ENCODE data around the gene PLCD1.

PLCD1 gene

DNA sequence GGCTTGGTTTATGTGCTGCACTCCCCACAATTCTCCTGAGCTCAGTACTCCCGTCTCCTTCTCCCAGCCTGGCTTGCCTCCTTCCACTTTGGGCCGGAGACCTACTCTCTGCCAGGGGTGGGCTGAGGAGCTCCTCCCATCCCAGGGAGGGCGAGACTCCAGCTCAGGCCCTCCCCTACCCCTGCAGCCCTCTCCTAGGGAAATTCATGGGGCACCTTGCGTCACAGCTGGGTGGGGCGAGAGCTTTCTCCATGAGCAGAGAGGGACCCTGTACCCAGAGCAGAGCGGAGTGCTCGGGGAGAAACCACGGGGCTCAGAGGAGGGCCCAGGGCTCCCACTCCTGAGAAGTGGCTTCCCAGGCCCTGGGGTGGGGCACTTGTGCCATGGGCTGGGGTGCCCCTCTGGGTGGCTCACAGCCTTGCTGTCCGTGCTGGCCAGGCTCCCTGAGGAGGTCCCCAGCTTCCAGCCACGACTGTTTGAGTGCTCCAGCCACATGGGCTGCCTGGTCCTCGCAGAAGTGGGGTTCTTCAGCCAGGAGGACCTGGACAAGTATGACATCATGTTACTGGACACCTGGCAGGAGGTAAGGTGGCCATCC, 25.5 kb downstream of the PLCD1 start:
- Histone ChIP-seq H3K4me3 (ENCODE audit: low read length) (no peak overlapping the region), H3K9ac (ENCODE audit: low read depth, low read length) (no peak overlapping the region), H3K9me3 (replicated peaks; ENCODE audit: low read length) (no peaks in the 10 kb centered on the region), H3K4me1 (ENCODE audit: control insufficient read depth, insufficient read depth, low read length) (no peaks in the 10 kb centered on the region), H3K4me2 (ENCODE audit: low read length) (no peak overlapping the region), H3K36me3 (ENCODE audit: insufficient read depth, low read length) (peaks cover 32% of the 10 kb centered on the region), H3K27me3 (ENCODE audit: control insufficient read depth, insufficient read depth, low read length) (no peaks in the 10 kb centered on the region)

DNA sequence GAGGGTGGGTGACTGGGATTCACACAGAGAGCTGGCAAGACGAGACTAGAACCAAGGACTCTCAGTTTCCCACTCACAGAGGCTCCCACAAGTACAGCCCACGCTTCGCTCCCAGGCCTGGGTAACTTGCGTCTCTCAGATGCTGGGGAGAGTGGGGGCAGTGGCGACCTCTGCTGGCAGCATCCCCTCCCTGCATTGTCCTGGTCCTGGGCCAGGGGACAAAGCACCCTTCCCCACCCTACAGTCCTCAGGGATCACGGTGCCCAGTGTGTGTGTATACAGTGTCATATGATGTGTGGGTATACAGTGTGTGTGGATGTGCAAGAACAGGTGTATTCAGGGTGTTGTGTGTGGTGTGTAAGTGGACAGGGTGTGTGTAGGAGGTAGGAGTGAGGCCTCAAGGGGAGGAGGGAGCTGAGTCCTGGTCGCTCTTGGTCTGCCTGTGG, 26.0 kb downstream of the PLCD1 start:
- Histone ChIP-seq H3K36me3 (ENCODE audit: insufficient read depth, low read length) (peaks cover 27% of the 10 kb centered on the region), H3K4me2 (ENCODE audit: low read length) (no peak overlapping the region), H3K4me3 (ENCODE audit: low read length) (no peak overlapping the region), H3K27me3 (ENCODE audit: control insufficient read depth, insufficient read depth, low read length) (no peaks in the 10 kb centered on the region), H3K9ac (ENCODE audit: low read depth, low read length) (no peak overlapping the region), H3K4me1 (ENCODE audit: control insufficient read depth, insufficient read depth, low read length) (peaks cover 4% of the 10 kb centered on the region), H3K9me3 (replicated peaks; ENCODE audit: low read length) (no peaks in the 10 kb centered on the region)

DNA sequence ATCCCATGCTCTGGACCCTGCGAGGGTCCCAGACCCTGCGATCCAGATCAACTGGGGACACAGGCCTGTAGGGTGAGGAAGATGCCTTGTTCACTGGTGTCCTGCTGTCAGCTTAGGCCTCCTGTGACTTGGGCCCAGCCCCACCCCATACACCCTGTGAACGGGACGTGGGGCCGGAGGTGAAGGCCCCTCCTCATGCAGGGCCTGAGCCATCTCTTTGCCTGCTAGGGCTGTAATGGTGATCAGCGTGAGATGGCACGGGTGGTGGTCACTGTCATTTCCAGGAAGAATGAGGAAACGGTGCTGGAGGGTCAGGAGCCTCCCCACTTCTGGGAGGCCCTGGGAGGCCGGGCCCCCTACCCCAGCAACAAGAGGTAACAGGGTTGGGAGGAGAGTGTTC, 26.5 kb downstream of the PLCD1 start:
- Histone ChIP-seq H3K4me2 (ENCODE audit: low read length) (no peak overlapping the region), H3K27me3 (ENCODE audit: control insufficient read depth, insufficient read depth, low read length) (no peaks in the 10 kb centered on the region), H3K4me3 (ENCODE audit: low read length) (no peak overlapping the region), H3K9ac (ENCODE audit: low read depth, low read length) (no peak overlapping the region), H3K9me3 (replicated peaks; ENCODE audit: low read length) (no peaks in the 10 kb centered on the region), H3K36me3 (ENCODE audit: insufficient read depth, low read length) (peaks cover 22% of the 10 kb centered on the region), H3K4me1 (ENCODE audit: control insufficient read depth, insufficient read depth, low read length) (peaks cover 7% of the 10 kb centered on the region)

DNA sequence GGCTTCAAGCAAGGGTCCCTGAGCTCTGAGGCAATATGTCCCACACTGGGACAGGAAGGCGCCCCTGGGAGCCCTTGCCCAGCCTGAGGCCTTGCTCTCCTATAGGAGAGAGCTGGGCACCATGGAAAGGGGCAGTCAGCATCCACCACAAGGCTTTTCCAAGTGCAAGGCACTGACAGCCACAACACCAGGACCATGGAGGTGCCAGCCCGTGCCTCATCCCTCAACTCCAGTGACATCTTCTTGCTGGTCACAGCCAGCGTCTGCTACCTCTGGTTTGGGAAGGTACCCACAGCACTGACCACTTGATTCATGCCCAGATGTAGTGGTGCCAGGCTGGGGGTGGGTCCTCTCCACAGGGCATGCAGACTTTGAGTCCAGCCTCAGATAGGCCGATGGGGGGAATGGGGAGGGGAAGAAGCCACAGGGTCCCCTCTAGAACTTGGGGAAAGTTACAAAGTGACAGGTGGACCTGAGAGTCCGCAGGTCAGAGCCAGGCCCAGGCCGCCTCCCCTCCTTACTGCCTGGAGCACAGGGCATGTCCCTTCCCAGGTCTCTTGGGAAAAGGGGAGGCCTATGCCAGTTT, 27.1 kb downstream of the PLCD1 start:
- Histone ChIP-seq H3K36me3 (ENCODE audit: insufficient read depth, low read length) (peaks cover 17% of the 10 kb centered on the region), H3K4me2 (ENCODE audit: low read length) (no peak overlapping the region), H3K9ac (ENCODE audit: low read depth, low read length) (no peak overlapping the region), H3K27me3 (ENCODE audit: control insufficient read depth, insufficient read depth, low read length) (no peaks in the 10 kb centered on the region), H3K4me3 (ENCODE audit: low read length) (no peak overlapping the region), H3K9me3 (replicated peaks; ENCODE audit: low read length) (no peaks in the 10 kb centered on the region), H3K4me1 (ENCODE audit: control insufficient read depth, insufficient read depth, low read length) (peaks cover 7% of the 10 kb centered on the region)

DNA sequence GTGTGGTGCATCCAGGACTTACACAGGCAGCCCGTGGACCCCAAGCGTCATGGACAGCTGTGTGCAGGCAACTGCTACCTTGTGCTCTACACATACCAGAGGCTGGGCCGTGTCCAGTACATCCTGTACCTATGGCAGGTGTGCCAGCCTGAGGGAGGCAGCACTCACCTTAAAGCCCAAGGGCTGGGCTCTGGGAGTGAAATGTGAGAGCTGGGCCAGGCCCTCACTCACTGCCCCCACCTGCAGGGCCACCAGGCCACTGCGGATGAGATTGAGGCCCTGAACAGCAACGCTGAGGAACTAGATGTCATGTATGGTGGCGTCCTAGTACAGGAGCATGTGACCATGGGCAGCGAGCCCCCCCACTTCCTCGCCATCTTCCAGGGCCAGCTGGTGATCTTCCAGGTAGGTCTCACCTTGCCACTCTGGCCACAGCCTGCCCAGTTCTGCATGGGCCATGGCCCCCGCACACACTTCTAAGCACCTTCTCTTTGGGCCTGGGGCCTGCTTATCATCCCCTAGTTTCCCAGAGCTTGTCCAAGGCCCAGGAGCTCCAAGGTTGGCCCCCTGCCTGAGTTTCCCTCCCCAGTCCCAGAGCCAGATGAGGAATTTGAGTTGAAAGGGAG, 27.9 kb downstream of the PLCD1 start:
- no peak overlapping the region for H3K4me2 ChIP-seq (ENCODE audit: low read length)
- H3K9me3 ChIP-seq (replicated peaks; ENCODE audit: low read length), result no peaks in the 10 kb centered on the region
- no peak overlapping the region for H3K9ac ChIP-seq (ENCODE audit: low read depth, low read length)
- peaks cover 9% of the 10 kb centered on the region for H3K36me3 ChIP-seq (ENCODE audit: insufficient read depth, low read length)
- peaks cover 7% of the 10 kb centered on the region for H3K4me1 ChIP-seq (ENCODE audit: control insufficient read depth, insufficient read depth, low read length)
- no peaks in the 10 kb centered on the region for H3K27me3 ChIP-seq (ENCODE audit: control insufficient read depth, insufficient read depth, low read length)
- no peak overlapping the region for H3K4me3 ChIP-seq (ENCODE audit: low read length)

DNA sequence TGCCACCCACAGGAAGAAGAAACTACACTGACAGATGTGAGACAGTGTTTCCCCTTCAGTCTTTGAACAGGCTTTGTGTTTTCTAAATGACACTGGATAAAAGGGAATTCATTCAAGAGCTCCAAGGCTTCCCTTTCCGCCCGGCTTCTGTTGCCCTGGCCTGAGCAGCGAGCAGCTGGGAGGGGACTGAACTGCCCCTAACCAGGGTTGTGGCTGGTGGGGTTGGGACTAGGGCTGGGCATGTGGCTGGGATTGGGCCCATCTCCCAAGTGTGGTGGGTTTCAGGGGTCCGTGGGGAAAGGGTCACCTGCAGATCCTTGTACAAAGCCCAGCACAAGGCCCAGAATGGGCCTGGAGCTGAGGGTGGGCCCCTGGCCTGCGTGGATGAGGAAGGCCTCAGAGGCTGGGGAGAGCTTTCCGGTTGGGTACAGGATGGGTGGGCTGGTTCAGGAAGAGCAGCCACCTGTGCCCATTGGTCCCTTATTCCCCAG, 28.4 kb downstream of the PLCD1 start:
- H3K36me3 ChIP-seq (ENCODE audit: insufficient read depth, low read length), result peaks cover 4% of the 10 kb centered on the region
- H3K27me3 ChIP-seq (ENCODE audit: control insufficient read depth, insufficient read depth, low read length), result no peaks in the 10 kb centered on the region
- no peak overlapping the region for H3K4me2 ChIP-seq (ENCODE audit: low read length)
- no peak overlapping the region for H3K9ac ChIP-seq (ENCODE audit: low read depth, low read length)
- peaks cover 7% of the 10 kb centered on the region for H3K4me1 ChIP-seq (ENCODE audit: control insufficient read depth, insufficient read depth, low read length)
- H3K9me3 ChIP-seq (replicated peaks; ENCODE audit: low read length), result no peaks in the 10 kb centered on the region
- no peak overlapping the region for H3K4me3 ChIP-seq (ENCODE audit: low read length)

DNA sequence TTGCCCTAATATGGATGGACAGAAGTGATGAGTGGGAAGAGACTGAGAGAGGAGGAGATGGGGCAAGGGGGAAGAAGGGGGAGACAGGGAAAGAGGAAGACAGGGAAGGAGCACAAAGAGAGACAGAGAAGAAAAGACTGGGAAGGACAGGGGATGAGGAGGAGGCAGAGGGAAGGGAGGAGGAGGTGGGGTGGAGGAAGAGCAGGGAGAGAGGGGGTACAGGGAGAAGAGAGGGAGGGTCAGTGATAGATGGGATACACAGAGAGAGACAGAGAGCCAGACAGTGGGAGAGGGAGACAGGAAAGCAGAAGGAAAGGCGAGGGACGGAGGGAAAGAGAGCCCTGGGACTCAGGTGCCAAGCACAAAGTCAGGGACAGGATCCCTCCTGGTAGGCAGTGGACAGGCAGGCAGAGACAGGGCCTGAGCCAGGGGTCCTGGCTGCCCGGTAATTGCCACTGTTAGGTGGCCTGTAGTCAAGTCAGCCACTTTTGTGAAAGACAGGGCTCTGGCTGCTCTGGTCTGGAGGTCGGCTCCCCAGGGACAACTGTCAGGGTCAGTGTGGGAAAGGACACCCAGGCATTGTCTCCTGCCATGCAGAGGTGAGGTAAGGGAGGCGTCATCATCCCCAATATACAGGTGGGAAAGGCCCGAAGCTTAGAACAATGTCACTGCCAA, 29.1 kb downstream of the PLCD1 start:
- H3K4me3 ChIP-seq (ENCODE audit: low read length), result no peak overlapping the region
- no peak overlapping the region for H3K9ac ChIP-seq (ENCODE audit: low read depth, low read length)
- H3K4me2 ChIP-seq (ENCODE audit: low read length), result no peak overlapping the region
- no peaks in the 10 kb centered on the region for H3K36me3 ChIP-seq (ENCODE audit: insufficient read depth, low read length)
- peaks cover 7% of the 10 kb centered on the region for H3K4me1 ChIP-seq (ENCODE audit: control insufficient read depth, insufficient read depth, low read length)
- no peaks in the 10 kb centered on the region for H3K9me3 ChIP-seq (replicated peaks; ENCODE audit: low read length)
- no peaks in the 10 kb centered on the region for H3K27me3 ChIP-seq (ENCODE audit: control insufficient read depth, insufficient read depth, low read length)

DNA sequence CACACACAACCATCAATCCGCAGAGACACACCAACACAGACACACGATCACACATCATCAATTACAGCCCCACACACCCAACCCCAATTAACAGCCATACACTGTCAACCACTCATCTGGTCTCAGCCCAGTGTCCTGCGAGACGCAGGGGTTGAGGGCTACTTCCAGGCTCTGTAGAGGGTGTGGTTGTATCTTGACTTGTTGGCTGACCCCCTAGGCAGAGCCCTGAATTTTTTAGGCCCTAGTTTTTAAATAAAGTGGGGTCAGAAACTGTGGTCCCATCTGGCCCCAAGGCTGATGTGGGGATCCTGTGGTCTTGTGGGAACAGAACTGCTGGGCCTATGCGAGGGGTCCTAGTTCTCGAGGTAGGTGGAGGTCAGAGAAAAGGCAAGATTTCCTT, 29.6 kb downstream of the PLCD1 start:
- no peaks in the 10 kb centered on the region for H3K9me3 ChIP-seq (replicated peaks; ENCODE audit: low read length)
- no peaks in the 10 kb centered on the region for H3K36me3 ChIP-seq (ENCODE audit: insufficient read depth, low read length)
- no peaks in the 10 kb centered on the region for H3K27me3 ChIP-seq (ENCODE audit: control insufficient read depth, insufficient read depth, low read length)
- no peak overlapping the region for H3K4me2 ChIP-seq (ENCODE audit: low read length)
- H3K4me1 ChIP-seq (ENCODE audit: control insufficient read depth, insufficient read depth, low read length), result peaks cover 12% of the 10 kb centered on the region
- no peak overlapping the region for H3K4me3 ChIP-seq (ENCODE audit: low read length)
- H3K9ac ChIP-seq (ENCODE audit: low read depth, low read length), result no peak overlapping the region

DNA sequence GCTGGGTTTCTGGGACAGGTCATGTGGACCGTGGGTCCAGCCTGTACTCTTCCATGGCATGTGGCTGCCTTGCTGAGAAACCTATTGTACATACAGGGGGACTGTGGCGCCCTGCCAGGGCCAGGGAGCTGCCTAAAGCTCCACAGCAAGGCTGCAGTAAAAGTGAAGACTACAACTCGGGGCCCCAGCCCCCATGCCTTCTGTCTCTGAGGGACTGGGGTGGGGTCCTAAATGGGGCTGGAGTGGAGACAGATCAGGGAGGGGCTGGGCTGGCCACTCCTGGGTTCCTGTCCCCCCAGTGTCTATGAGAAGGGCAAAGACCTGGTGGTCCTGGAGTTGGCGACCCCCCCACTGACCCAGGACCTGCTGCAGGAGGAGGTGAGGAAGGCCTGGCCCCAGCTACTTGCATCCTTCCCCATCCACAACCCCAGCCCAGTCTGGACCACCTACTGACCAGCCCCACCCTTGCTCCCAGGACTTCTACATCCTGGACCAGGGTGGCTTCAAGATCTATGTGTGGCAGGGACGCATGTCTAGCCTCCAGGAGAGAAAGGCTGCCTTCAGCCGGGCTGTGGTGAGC, 31.6 kb downstream of the PLCD1 start:
- H3K4me3 ChIP-seq (ENCODE audit: low read length), result no peak overlapping the region
- no peaks in the 10 kb centered on the region for H3K36me3 ChIP-seq (ENCODE audit: insufficient read depth, low read length)
- peaks cover 26% of the 10 kb centered on the region for H3K4me1 ChIP-seq (ENCODE audit: control insufficient read depth, insufficient read depth, low read length)
- peak overlapping the region; percentile 80 for H3K9ac ChIP-seq (ENCODE audit: low read depth, low read length)
- no peaks in the 10 kb centered on the region for H3K9me3 ChIP-seq (replicated peaks; ENCODE audit: low read length)
- H3K27me3 ChIP-seq (ENCODE audit: control insufficient read depth, insufficient read depth, low read length), result no peaks in the 10 kb centered on the region
- H3K4me2 ChIP-seq (ENCODE audit: low read length), result no peak overlapping the region

DNA sequence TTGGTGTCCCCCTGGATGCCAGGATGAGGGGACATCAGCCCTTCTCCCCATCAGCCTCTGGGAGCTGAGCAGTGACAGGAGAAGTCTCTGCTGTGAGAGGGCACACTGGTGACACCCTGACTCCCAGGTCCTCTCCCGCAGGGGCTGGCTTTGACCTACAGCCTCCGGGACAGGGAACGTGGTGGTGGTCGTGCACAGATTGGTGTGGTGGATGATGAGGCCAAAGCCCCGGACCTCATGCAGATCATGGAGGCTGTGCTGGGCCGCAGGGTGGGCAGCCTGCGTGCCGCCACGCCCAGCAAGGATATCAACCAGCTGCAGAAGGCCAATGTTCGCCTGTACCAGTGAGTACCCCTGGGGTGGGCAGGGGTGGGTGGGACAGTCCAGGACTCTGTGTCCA, 32.1 kb downstream of the PLCD1 start:
- H3K27me3 ChIP-seq (ENCODE audit: control insufficient read depth, insufficient read depth, low read length), result no peaks in the 10 kb centered on the region
- no peaks in the 10 kb centered on the region for H3K9me3 ChIP-seq (replicated peaks; ENCODE audit: low read length)
- H3K36me3 ChIP-seq (ENCODE audit: insufficient read depth, low read length), result no peaks in the 10 kb centered on the region
- no peak overlapping the region for H3K4me3 ChIP-seq (ENCODE audit: low read length)
- H3K4me2 ChIP-seq (ENCODE audit: low read length), result no peak overlapping the region
- H3K4me1 ChIP-seq (ENCODE audit: control insufficient read depth, insufficient read depth, low read length), result peaks cover 26% of the 10 kb centered on the region
- no peak overlapping the region for H3K9ac ChIP-seq (ENCODE audit: low read depth, low read length)

DNA sequence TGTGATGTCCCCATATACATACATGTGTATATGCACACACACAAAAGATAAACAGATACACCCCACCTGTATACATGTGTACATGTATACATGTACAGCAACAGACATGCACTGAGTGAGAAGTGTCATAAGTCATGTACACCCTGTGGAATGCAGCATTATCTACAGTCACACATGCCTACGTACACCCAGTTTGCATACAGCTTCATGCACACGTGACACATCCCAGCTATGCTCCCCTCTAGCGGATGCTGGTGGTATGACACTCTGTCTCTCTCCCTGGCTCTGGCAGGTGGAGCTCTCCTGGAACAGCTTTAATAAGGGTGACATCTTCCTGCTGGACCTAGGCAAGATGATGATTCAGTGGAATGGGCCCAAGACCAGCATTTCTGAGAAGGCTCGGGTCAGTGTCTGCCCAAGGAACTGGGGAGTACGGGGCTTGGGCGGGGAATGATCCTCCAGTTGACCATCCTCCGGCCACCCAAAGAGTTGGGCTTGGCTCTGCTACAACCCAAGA, 32.6 kb downstream of the PLCD1 start:
- Histone ChIP-seq H3K9ac (ENCODE audit: low read depth, low read length) (no peak overlapping the region), H3K4me2 (ENCODE audit: low read length) (no peak overlapping the region), H3K4me3 (ENCODE audit: low read length) (no peak overlapping the region), H3K4me1 (ENCODE audit: control insufficient read depth, insufficient read depth, low read length) (peaks cover 26% of the 10 kb centered on the region), H3K36me3 (ENCODE audit: insufficient read depth, low read length) (no peaks in the 10 kb centered on the region), H3K9me3 (replicated peaks; ENCODE audit: low read length) (no peaks in the 10 kb centered on the region), H3K27me3 (ENCODE audit: control insufficient read depth, insufficient read depth, low read length) (no peaks in the 10 kb centered on the region)
